Neural cell (in vitro differentiated cells): ENCODE results near the gene KRT6A. TPM values are rescaled to one million over a fixed set of nuclear protein-coding genes. Genes with fewer than 3 reads are reported as not detected.
"Not testable (repeated sequence)": the region's sequence is repeated elsewhere in the genome, so short reads cannot be mapped to it uniquely, and the experiment has no call there.

Experiments
- H2AFZ ChIP-seq: fragments of 200-600, 300-800 bp; sonication (generic), shearing (Covaris generic); 2 replicates; pipeline ENCODE4 v1.6.0; 2014; ENCODE audit warnings: low read depth, mild to moderate bottlenecking, antibody characterized with exemption, low read length, moderate library complexity
- H3F3A ChIP-seq: fragments of 200-600 bp; shearing (Covaris generic); 2 replicates; pipeline ENCODE4 v1.6.1; 2016; ENCODE audit warnings: mild to moderate bottlenecking, moderate library complexity, mixed read lengths, antibody characterized with exemption, low read length; ENCODE audit not compliant: insufficient read depth, poor library complexity, severe bottlenecking
- H3K27ac ChIP-seq: fragments of 200-600, 300-800 bp; sonication (generic), shearing (Covaris generic); 2 replicates; pipeline ENCODE4 v1.5.1; 2014; ENCODE audit warnings: mild to moderate bottlenecking, low read length, moderate library complexity
- H3K27me3 ChIP-seq: fragments of 300-800, 200-600 bp; sonication (generic), shearing (Covaris generic); 2 replicates; pipeline ENCODE4 v1.6.0; 2014; ENCODE audit warnings: mild to moderate bottlenecking, low read depth, low read length, moderate library complexity; ENCODE audit not compliant: insufficient read depth
- H3K36me3 ChIP-seq: fragments of 300-800, 200-600 bp; sonication (generic), shearing (Covaris generic); 2 replicates; pipeline ENCODE4 v1.5.1; 2014; ENCODE audit warnings: mild to moderate bottlenecking, antibody characterized with exemption, low read length, moderate library complexity; ENCODE audit not compliant: insufficient read depth
- H3K4me2 ChIP-seq: fragments of 300-800, 200-600 bp; sonication (generic), shearing (Covaris generic); 2 replicates; pipeline ENCODE4 v1.6.0; 2014; ENCODE audit warnings: mild to moderate bottlenecking, low read length
- H3K4me3 ChIP-seq: fragments of 300-800, 200-600 bp; sonication (generic), shearing (Covaris generic); 2 replicates; pipeline ENCODE4 v1.5.1; 2014; ENCODE audit warnings: mild to moderate bottlenecking, low read length, moderate library complexity
- H3K79me2 ChIP-seq: fragments of 200-600 bp; shearing (Covaris generic); replicated peaks from 2 replicates; pipeline ENCODE4 v1.6.0; 2014; ENCODE audit warnings: mild to moderate bottlenecking, low read length, moderate library complexity; ENCODE audit not compliant: insufficient read depth
- H3K9ac ChIP-seq: fragments of 300-800, 200-600 bp; sonication (generic), shearing (Covaris generic); 2 replicates; pipeline ENCODE4 v1.6.1; 2016; ENCODE audit warnings: mild to moderate bottlenecking, low read length, mixed read lengths
- H3K9me2 ChIP-seq: fragments of 200-600 bp; shearing (Covaris generic); 2 replicates; pipeline ENCODE4 v1.6.1; 2016; ENCODE audit warnings: mild to moderate bottlenecking, low read length, mixed read lengths; ENCODE audit not compliant: insufficient read depth
- H3K9me3 ChIP-seq: fragments of 200-600, 300-800 bp; sonication (generic), shearing (Covaris generic); 2 replicates; pipeline ENCODE4 v1.6.1; 2016; ENCODE audit warnings: mild to moderate bottlenecking, mixed run types, low read length, moderate library complexity, mixed read lengths
- H4K20me1 ChIP-seq: fragments of 200-600 bp; shearing (Covaris generic); 2 replicates; pipeline ENCODE4 v1.6.1; 2016; ENCODE audit warnings: mild to moderate bottlenecking, mixed run types; ENCODE audit not compliant: insufficient read depth
- CTCF ChIP-seq: fragments of 450-650 bp; IDR thresholded peaks from 2 replicates; pipeline ENCODE4 v1.5.1; 2014; ENCODE audit warnings: antibody characterized with exemption, mild to moderate bottlenecking, moderate library complexity; ENCODE audit not compliant: poor library complexity, severe bottlenecking
- EP300 ChIP-seq: fragments of 450-650 bp; conservative IDR thresholded peaks from 2 replicates; pipeline ENCODE4 v1.6.1; 2014; ENCODE audit warnings: antibody characterized with exemption, mild to moderate bottlenecking, moderate library complexity; ENCODE audit not compliant: poor library complexity, severe bottlenecking
- EZH2 ChIP-seq: fragments of 200-600, 300-800 bp; shearing (Covaris generic), sonication (generic); IDR thresholded peaks from 2 replicates; pipeline ENCODE4 v1.6.1; 2014; ENCODE audit warnings: antibody characterized with exemption, low read length, borderline replicate concordance, mild to moderate bottlenecking; ENCODE audit not compliant: insufficient read depth, poor library complexity, severe bottlenecking
- MXI1 ChIP-seq: fragments of 450-650 bp; conservative IDR thresholded peaks from 2 replicates; pipeline ENCODE4 v1.6.1; 2014; ENCODE audit warnings: antibody characterized with exemption, mild to moderate bottlenecking; ENCODE audit not compliant: poor library complexity, severe bottlenecking
- POLR2AphosphoS5 ChIP-seq: IDR thresholded peaks from 2 replicates; pipeline ENCODE4 v1.6.1; 2012
- RAD21 ChIP-seq: fragments of 450-650 bp; conservative IDR thresholded peaks from 2 replicates; pipeline ENCODE4 v1.6.1; 2014; ENCODE audit warnings: antibody characterized with exemption, mild to moderate bottlenecking, moderate library complexity
- REST ChIP-seq: IDR thresholded peaks from 2 replicates; pipeline ENCODE4 v1.6.1; 2012; ENCODE audit warnings: borderline replicate concordance
- SMC3 ChIP-seq: fragments of 450-650 bp; conservative IDR thresholded peaks from 2 replicates; pipeline ENCODE4 v1.6.1; 2014; ENCODE audit warnings: antibody characterized with exemption, mild to moderate bottlenecking, moderate library complexity; ENCODE audit not compliant: poor library complexity
- TAF1 ChIP-seq: IDR thresholded peaks from 2 replicates; pipeline ENCODE4 v1.6.1; 2012; ENCODE audit warnings: low read depth
- polyA plus RNA-seq: library from polyadenylated mRNA; depleted of rRNA; stranded (reverse); fragments of >200 nt; gene quantifications from 2 replicates; pipeline ENCODE4 v1.2.3, GENCODE V29; 2014

The KRT6A gene
- polyA plus RNA-seq, 1 donor from 2014 or later = not detected

GRCh38 chr12:52501490-52501889 lies 8.4 kb upstream of the KRT6A start:
- no peak overlapping the region for H3K4me2 ChIP-seq
- H3K9ac ChIP-seq = no peak overlapping the region
- no peak overlapping the region for H3K4me3 ChIP-seq
- TF ChIP-seq CTCF (no peak), POLR2AphosphoS5 (no peak), SMC3 (no peak), RAD21 (no peak), TAF1 (no peak), EP300 (no peak), REST (no peak), EZH2 (no peak), MXI1 (no peak)
- H3K9me3 ChIP-seq = no peaks in the 10 kb centered on the region
- H3K27me3 ChIP-seq = no peaks in the 10 kb centered on the region
- no peaks in the 10 kb centered on the region for H3K79me2 ChIP-seq
- H2AFZ ChIP-seq = no peak overlapping the region
- no peaks in the 10 kb centered on the region for H3K9me2 ChIP-seq
- H3K27ac ChIP-seq = no peak overlapping the region
- H4K20me1 ChIP-seq = no peaks in the 10 kb centered on the region
- no peaks in the 10 kb centered on the region for H3F3A ChIP-seq
- no peaks in the 10 kb centered on the region for H3K36me3 ChIP-seq

- H3K9ac ChIP-seq, H4K20me1 ChIP-seq, H3K36me3 ChIP-seq, H3K4me2 ChIP-seq, H3F3A ChIP-seq, H3K9me2 ChIP-seq, H3K4me3 ChIP-seq, H2AFZ ChIP-seq, H3K27me3 ChIP-seq, H3K79me2 ChIP-seq, H3K27ac ChIP-seq, H3K9me3 ChIP-seq: not testable (repeated sequence)
Observed at GRCh38 chr12:52500574-52500973, 7.5 kb upstream of the KRT6A start.

- Histone ChIP-seq H3K9me3 (no peaks in the 10 kb centered on the region), H3K27me3 (no peaks in the 10 kb centered on the region), H3K27ac (no peak overlapping the region), H4K20me1 (no peaks in the 10 kb centered on the region), H3K9me2 (no peaks in the 10 kb centered on the region), H3K79me2 (no peaks in the 10 kb centered on the region), H2AFZ (no peak overlapping the region), H3K4me2 (no peak overlapping the region), H3F3A (no peaks in the 10 kb centered on the region), H3K36me3 (no peaks in the 10 kb centered on the region), H3K9ac (no peak overlapping the region), H3K4me3 (no peak overlapping the region)
- TF ChIP-seq POLR2AphosphoS5 (no peak), MXI1 (no peak), CTCF (no peak), EP300 (no peak), SMC3 (no peak), EZH2 (no peak), REST (no peak), TAF1 (no peak), RAD21 (no peak)
Observed at GRCh38 chr12:52499806-52500560, 6.9 kb upstream of the KRT6A start.
